Activated CD8-positive, alpha-beta memory T cell treated with anti-CD3 and anti-CD28 coated beads, Interleukin-2, amount 50 U/mL, for 4 hours (primary cell): ENCODE data around the gene GLB1L2.
"Not testable (repeated sequence)": the region's sequence is repeated elsewhere in the genome, so short reads cannot be mapped to it uniquely, and the experiment has no call there.

Experiments
- DNase-seq: peaks from one replicate; pipeline ENCODE4 v3.0.0-alpha.2; 2020

The GLB1L2 gene

GRCh38 chr11:134331354-134332188, at the start of gene GLB1L2:
Gene GLB1L2 (plus strand): TSS chr11:134331988. CDS start chr11:134332062, 74 bp downstream.
- DNase-seq: peak; percentile 83

GRCh38 chr11:134282121-134283045, 49.4 kb upstream of the GLB1L2 start:
- DNase-seq: no peak

- no peak for DNase-seq
Observed at GRCh38 chr11:134283461-134284230, 48.1 kb upstream of the GLB1L2 start.

GRCh38 chr11:134284349-134284748, 47.4 kb upstream of the GLB1L2 start:
- DNase-seq: not testable (repeated sequence)

GRCh38 chr11:134287561-134287960, 44.2 kb upstream of the GLB1L2 start:
- DNase-seq: no peak

GRCh38 chr11:134288486-134288885, 43.3 kb upstream of the GLB1L2 start:
- no peak for DNase-seq

- DNase-seq: no peak
Observed at GRCh38 chr11:134289167-134289566, 42.6 kb upstream of the GLB1L2 start.

- no peak for DNase-seq
Observed at GRCh38 chr11:134289789-134290188, 42.0 kb upstream of the GLB1L2 start.

- DNase-seq: no peak
Observed at GRCh38 chr11:134290646-134291045, 41.1 kb upstream of the GLB1L2 start.

- DNase-seq: no peak
Observed at GRCh38 chr11:134291196-134291595, 40.6 kb upstream of the GLB1L2 start.

- no peak for DNase-seq
Observed at GRCh38 chr11:134292661-134293060, 39.1 kb upstream of the GLB1L2 start.

- no peak for DNase-seq
Observed at GRCh38 chr11:134293119-134294113, 38.4 kb upstream of the GLB1L2 start.

- DNase-seq: no peak
Observed at GRCh38 chr11:134294664-134295063, 37.1 kb upstream of the GLB1L2 start.

GRCh38 chr11:134312223-134312622, 19.6 kb upstream of the GLB1L2 start:
- DNase-seq: no peak

GRCh38 chr11:134312807-134313206, 19.0 kb upstream of the GLB1L2 start:
- no peak for DNase-seq

- no peak for DNase-seq
Observed at GRCh38 chr11:134313379-134313778, 18.4 kb upstream of the GLB1L2 start.

- DNase-seq: no peak
Observed at GRCh38 chr11:134313821-134314607, 17.8 kb upstream of the GLB1L2 start.

GRCh38 chr11:134317103-134317502, 14.7 kb upstream of the GLB1L2 start:
- no peak for DNase-seq

GRCh38 chr11:134321373-134321772, 10.4 kb upstream of the GLB1L2 start:
- DNase-seq: not testable (repeated sequence)

- DNase-seq: no peak
Observed at GRCh38 chr11:134322553-134322952, 9.2 kb upstream of the GLB1L2 start.

GRCh38 chr11:134328433-134328832, 3.4 kb upstream of the GLB1L2 start:
- no peak for DNase-seq
